ENCODE measurements around the gene TUBA4B. TPM values are rescaled to one million over a fixed set of nuclear protein-coding genes. Genes with fewer than 3 reads are reported as not detected.
A peak's percentile ranks its signal among the peaks of the same experiment; 100 is the strongest.
"Not testable (repeated sequence)": the region's sequence is repeated elsewhere in the genome, so short reads cannot be mapped to it uniquely, and the experiment has no call there.

Gene TUBA4B
- total and polyA plus RNA-seq, 2 experiments from 2014 or later, result not detected

- Histone ChIP-seq H2AFZ (no peak overlapping the region), H3K9me2 (ENCODE audit: insufficient read depth) (no peaks in the 10 kb centered on the region), H4K20me1 (ENCODE audit: insufficient read depth) (no peaks in the 10 kb centered on the region), H3K4me1 (ENCODE audit: insufficient read depth) (peaks cover 22% of the 10 kb centered on the region), H3K4me3 (no peak overlapping the region), H3K79me2 (ENCODE audit: insufficient read depth) (0 out of 2 replicates have a peak, but pooled peaks cover 2% of the 10 kb centered on the region), H3F3A (ENCODE audit: insufficient read depth) (peaks cover 8% of the 10 kb centered on the region), H3K27ac (peak overlapping the region; percentile 45), H3K4me2 (ENCODE audit: unreplicated experiment) (peak overlapping the region; percentile 50), H3K9me3 (ENCODE audit: low read depth) (no peaks in the 10 kb centered on the region), H3K9ac (peak overlapping the region; percentile 38; the same call in 1 of the 2 replicates), H3K36me3 (ENCODE audit: low read depth) (no peaks in the 10 kb centered on the region), H3K27me3 (replicated peaks; ENCODE audit: insufficient read depth) (no peaks in the 10 kb centered on the region)
- 28 to 31% methylated on average over 13 to 16 of the region's 17 CpGs for WGBS, 2 experiments (ENCODE audit: low coverage in 1 of 2, low lambda C conversion rate in 2 of 2, missing lambda C conversion rate in 2 of 2)
- peak; percentile 82 for DNase-seq
- in situ Hi-C loops (cut with MboI), result no loop called here
- TF ChIP-seq EZH2phosphoT487 (IDR thresholded peaks at IDR 0.05; ENCODE audit: insufficient read depth, low read depth), result no peak
- no peak for TF ChIP-seq EZH2 (IDR thresholded peaks at IDR 0.05; ENCODE audit: insufficient read depth, poor library complexity, severe bottlenecking)
These were observed 32.9 kb downstream of the TUBA4B start for GRCh38 chr2:219285894-219286425.

GRCh38 chr2:219286436-219287115, 33.5 kb downstream of the TUBA4B start:
- H2AFZ ChIP-seq, result no peak overlapping the region
- peaks cover 22% of the 10 kb centered on the region for H3K4me1 ChIP-seq (ENCODE audit: insufficient read depth)
- 46% methylated on average over 12 of the region's 12 CpGs for WGBS, 2 experiments (ENCODE audit: low coverage in 1 of 2, low lambda C conversion rate in 2 of 2, missing lambda C conversion rate in 2 of 2)
- no peaks in the 10 kb centered on the region for H3K27me3 ChIP-seq (replicated peaks; ENCODE audit: insufficient read depth)
- H3K9ac ChIP-seq, result peak overlapping the region; percentile 33; the same call in 1 of the 2 replicates
- TF ChIP-seq EZH2 (IDR thresholded peaks at IDR 0.05; ENCODE audit: insufficient read depth, poor library complexity, severe bottlenecking) (no peak), EZH2phosphoT487 (IDR thresholded peaks at IDR 0.05; ENCODE audit: insufficient read depth, low read depth) (no peak)
- no peaks in the 10 kb centered on the region for H3K9me2 ChIP-seq (ENCODE audit: insufficient read depth)
- in situ Hi-C loops (cut with MboI), result no loop called here
- H3K9me3 ChIP-seq (ENCODE audit: low read depth), result no peaks in the 10 kb centered on the region
- DNase-seq, result peak; percentile 53
- no peaks in the 10 kb centered on the region for H3K36me3 ChIP-seq (ENCODE audit: low read depth)
- H3K4me2 ChIP-seq (ENCODE audit: unreplicated experiment), result no peak overlapping the region
- peaks cover 8% of the 10 kb centered on the region for H3F3A ChIP-seq (ENCODE audit: insufficient read depth)
- H3K27ac ChIP-seq, result peak overlapping the region; percentile 45
- no peaks in the 10 kb centered on the region for H3K79me2 ChIP-seq (ENCODE audit: insufficient read depth)
- no peaks in the 10 kb centered on the region for H4K20me1 ChIP-seq (ENCODE audit: insufficient read depth)
- H3K4me3 ChIP-seq, result no peak overlapping the region

DNA sequence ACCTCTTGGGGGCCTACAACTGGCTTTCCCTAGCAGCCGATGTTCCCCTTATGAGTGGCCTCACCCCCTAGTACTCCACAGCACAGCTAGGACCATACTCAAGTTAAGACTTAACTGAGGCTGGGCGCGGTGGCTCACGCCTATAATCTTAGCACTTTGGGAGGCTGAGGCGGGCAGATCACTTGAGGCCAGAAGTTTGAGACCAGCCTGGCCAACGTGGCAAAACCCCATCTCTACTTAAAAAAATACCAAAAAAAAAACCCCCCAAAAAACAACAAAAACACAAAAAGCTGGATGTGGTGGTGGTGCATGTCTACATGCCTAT, 34.0 kb downstream of the TUBA4B start:
- H3K79me2 ChIP-seq (ENCODE audit: insufficient read depth); H3K36me3 ChIP-seq (ENCODE audit: low read depth); H3K9me2 ChIP-seq (ENCODE audit: insufficient read depth); H3K27me3 ChIP-seq (replicated peaks; ENCODE audit: insufficient read depth); H3K4me3 ChIP-seq; H4K20me1 ChIP-seq (ENCODE audit: insufficient read depth); H2AFZ ChIP-seq; H3K9ac ChIP-seq; H3K27ac ChIP-seq; in situ Hi-C loops (cut with MboI); H3K9me3 ChIP-seq (ENCODE audit: low read depth); H3K4me2 ChIP-seq (ENCODE audit: unreplicated experiment); H3F3A ChIP-seq (ENCODE audit: insufficient read depth); DNase-seq: not testable (repeated sequence)
- WGBS, 2 experiments (ENCODE audit: low coverage in 1 of 2, low lambda C conversion rate in 2 of 2, missing lambda C conversion rate in 2 of 2), result 87 to 93% methylated on average over 5 to 6 of the region's 6 CpGs
- peaks cover 22% of the 10 kb centered on the region for H3K4me1 ChIP-seq (ENCODE audit: insufficient read depth)

DNA sequence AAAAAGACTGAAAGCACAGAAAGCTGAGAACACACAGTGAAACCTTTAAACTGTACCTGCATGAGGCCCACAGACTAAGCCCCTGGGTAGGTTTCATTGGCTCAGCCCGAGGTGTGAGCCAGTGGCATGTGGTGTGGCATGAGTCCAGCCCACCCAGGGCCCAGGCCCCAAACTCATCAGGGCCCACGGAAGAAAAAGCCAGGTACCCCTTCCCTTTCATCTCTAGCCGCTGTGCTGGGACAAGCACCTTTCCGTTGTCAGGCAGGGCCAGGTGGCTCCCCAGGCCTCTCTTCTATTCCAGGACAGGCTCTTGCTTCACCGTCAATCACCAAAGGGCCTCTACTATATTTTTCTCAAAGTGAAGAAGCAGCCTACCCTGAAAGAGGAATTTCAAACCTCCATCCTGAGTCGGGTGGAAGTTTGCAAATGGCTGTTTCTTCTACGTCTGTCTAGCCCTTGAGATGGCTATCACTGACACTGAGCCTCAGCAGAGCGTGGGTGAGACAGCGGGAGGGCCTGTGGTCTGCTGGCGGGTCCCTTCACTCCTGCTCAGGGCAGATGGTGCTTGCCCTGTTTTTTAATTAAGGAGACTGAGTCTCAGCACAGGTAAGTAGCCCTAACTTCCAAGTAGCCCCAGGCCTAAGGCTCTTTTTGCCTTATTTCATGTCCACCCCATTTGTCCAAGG, 34.7 kb downstream of the TUBA4B start:
- peaks cover 22% of the 10 kb centered on the region for H3K4me1 ChIP-seq (ENCODE audit: insufficient read depth)
- TF ChIP-seq EZH2 (IDR thresholded peaks at IDR 0.05; ENCODE audit: insufficient read depth, poor library complexity, severe bottlenecking), result no peak
- no peak for TF ChIP-seq EZH2phosphoT487 (IDR thresholded peaks at IDR 0.05; ENCODE audit: insufficient read depth, low read depth)
- H3F3A ChIP-seq (ENCODE audit: insufficient read depth), result peaks cover 8% of the 10 kb centered on the region
- H4K20me1 ChIP-seq (ENCODE audit: insufficient read depth), result no peaks in the 10 kb centered on the region
- H3K36me3 ChIP-seq (ENCODE audit: low read depth), result no peaks in the 10 kb centered on the region
- no peak overlapping the region for H2AFZ ChIP-seq
- DNase-seq, result no peak
- H3K9ac ChIP-seq, result no peak overlapping the region
- no peaks in the 10 kb centered on the region for H3K79me2 ChIP-seq (ENCODE audit: insufficient read depth)
- no peak overlapping the region for H3K4me3 ChIP-seq
- H3K4me2 ChIP-seq (ENCODE audit: unreplicated experiment), result no peak overlapping the region
- no peak overlapping the region for H3K27ac ChIP-seq
- no peaks in the 10 kb centered on the region for H3K9me3 ChIP-seq (ENCODE audit: low read depth)
- in situ Hi-C loops (cut with MboI), result no loop called here
- WGBS, 2 experiments (ENCODE audit: low coverage in 1 of 2, low lambda C conversion rate in 2 of 2, missing lambda C conversion rate in 2 of 2), result 90 to 95% methylated on average over 10 of the region's 10 CpGs
- H3K9me2 ChIP-seq (ENCODE audit: insufficient read depth), result no peaks in the 10 kb centered on the region
- H3K27me3 ChIP-seq (replicated peaks; ENCODE audit: insufficient read depth), result no peaks in the 10 kb centered on the region

Measured in GM23248 (cell line).